H7 (cell line): Measurements from ENCODE around the gene DCC. TPM values are rescaled to one million over a fixed set of nuclear protein-coding genes. Genes with fewer than 3 reads are reported as not detected.
A peak's percentile ranks its signal among the peaks of the same experiment; 100 is the strongest.

Experiments
- DNase-seq: peaks from one replicate; pipeline ENCODE4 v3.0.0; 2012
- H3K27me3 ChIP-seq: 2 replicates; pipeline ENCODE4 v1.6.0; 2011; ENCODE audit warnings: mild to moderate bottlenecking, low read length; ENCODE audit not compliant: control insufficient read depth, insufficient read depth
- H3K36me3 ChIP-seq: replicated peaks from 2 replicates; pipeline ENCODE4 v1.5.1; 2011; ENCODE audit warnings: low read length; ENCODE audit not compliant: control insufficient read depth, insufficient read depth
- H3K4me3 ChIP-seq: 2 replicates; pipeline ENCODE4 v1.5.1; 2011; ENCODE audit warnings: low read depth, mild to moderate bottlenecking, control low read depth, low read length, moderate library complexity; ENCODE audit not compliant: insufficient read depth
- total RNA-seq: library from RNA; depleted of rRNA; stranded (reverse); fragments of >200 nt; shearing (Covaris generic); gene quantifications from 2 replicates; pipeline ENCODE4 v1.2.3, GENCODE V29; 2014

DCC gene
- total RNA-seq, 1 experiment from 2014 or later, result 1.3 TPM

DNA sequence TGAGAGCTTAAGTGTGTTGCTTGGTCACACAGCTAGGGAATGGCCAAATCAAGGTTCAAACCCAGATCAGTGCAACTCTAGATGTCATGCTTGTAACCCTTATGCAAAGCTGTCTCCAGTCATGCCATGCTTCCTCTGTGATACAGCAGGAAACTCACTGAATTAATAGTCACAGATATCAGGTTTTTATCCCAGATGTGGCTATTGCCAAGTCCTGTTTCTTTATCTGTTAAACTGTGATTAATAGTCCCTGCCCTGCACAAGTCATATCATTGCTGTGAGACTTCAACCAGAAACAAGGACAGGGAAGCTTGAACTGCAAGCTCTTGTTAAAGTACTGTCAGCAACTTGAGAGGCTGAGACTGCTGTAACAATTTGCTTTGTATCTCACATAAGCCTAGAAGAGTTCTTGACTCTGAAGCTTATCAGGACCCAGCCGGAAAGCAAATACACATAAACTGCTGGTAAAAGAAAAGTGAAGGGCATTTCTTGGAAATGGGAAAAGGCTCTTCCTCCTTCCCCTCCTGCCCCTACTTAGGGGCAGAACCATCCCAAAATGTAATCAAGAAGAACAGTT lies 609.0 kb downstream of the DCC start:
- Histone ChIP-seq H3K4me3 (no peak overlapping the region), H3K36me3 (no peaks in the 10 kb centered on the region), H3K27me3 (no peaks in the 10 kb centered on the region)
- DNase-seq, result no peak

DNA sequence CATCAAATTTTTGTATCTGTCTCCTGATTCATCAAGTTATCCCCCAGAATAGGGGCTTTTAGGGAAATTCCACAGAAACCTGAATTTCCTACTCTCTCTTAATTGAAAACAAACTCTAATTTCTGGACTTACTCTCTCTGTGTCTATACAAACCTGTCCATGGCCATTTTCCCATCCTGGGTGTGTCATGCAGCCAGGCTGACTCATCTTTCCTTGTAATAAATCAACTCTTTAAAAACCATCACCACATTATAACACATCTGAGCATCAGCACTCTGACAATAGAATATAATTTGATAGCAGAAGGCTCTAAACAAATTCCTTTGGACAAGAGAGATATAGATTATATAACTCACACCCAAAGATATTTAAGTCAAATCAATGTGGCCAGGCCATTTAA lies 610.2 kb downstream of the DCC start:
- Histone ChIP-seq H3K36me3 (no peaks in the 10 kb centered on the region), H3K4me3 (no peak overlapping the region), H3K27me3 (no peaks in the 10 kb centered on the region)
- DNase-seq, result no peak

DNA sequence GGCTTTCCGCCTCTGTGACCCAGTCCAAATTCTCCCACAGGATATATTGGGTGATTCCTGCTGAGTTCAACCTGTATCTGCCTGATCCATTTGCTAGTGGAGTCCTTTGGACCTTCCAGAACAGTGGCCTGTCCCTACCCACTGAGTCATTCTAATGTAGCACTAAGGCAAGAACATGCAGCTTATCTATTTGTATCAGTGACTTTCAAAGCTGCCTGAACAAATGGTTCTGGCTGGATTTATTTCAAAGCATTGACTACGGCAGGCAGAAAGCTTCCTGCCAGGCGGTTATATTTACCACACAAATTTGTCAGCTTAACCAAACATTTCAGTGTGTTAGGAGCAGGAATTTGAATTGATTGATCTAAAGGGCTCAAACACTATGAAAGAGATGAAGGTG lies 613.4 kb downstream of the DCC start:
- no peaks in the 10 kb centered on the region for H3K27me3 ChIP-seq
- no peak for DNase-seq
- H3K4me3 ChIP-seq, result no peak overlapping the region
- H3K36me3 ChIP-seq, result no peaks in the 10 kb centered on the region

DNA sequence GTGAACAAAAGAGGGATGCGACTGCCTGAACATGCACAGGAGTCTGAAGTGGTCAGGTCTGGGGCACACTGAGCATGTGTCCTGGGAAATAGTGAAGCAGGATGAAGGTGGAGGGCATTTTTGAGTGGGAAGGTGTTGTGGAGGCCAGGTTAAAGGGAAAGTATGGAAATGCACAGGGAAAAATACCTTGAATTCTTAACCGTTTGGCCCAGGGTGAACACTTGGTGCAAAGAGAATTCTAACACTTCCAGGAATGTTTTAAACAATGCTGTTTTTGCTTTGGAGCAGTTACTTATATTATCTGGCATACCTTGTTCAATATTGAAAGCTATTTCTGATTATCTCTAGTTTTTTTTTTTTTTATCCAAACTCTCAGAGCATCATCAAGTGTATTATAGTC lies 623.5 kb downstream of the DCC start:
- Histone ChIP-seq H3K36me3 (no peaks in the 10 kb centered on the region), H3K4me3 (no peak overlapping the region), H3K27me3 (no peaks in the 10 kb centered on the region)
- no peak for DNase-seq

DNA sequence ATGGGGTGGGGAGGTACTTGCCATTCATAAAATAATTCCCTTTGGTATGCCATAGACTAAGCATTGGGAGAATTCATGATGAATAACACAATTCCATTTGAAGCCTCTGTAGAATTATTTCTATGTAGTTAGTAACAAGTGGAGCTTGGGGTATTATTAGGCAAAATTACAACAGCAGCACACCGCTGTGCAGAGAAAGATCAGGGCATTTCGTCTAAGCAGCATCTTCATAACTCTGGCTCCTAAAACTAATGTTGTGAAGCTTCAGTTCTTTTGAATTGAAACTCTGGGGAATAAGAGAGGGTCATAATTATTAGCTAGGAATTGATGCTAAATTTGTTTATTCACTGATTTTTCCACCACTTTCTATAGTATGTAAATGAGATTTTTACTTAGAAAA lies 630.7 kb downstream of the DCC start:
- H3K27me3 ChIP-seq, result no peaks in the 10 kb centered on the region
- no peaks in the 10 kb centered on the region for H3K36me3 ChIP-seq
- no peak overlapping the region for H3K4me3 ChIP-seq
- DNase-seq, result no peak

DNA sequence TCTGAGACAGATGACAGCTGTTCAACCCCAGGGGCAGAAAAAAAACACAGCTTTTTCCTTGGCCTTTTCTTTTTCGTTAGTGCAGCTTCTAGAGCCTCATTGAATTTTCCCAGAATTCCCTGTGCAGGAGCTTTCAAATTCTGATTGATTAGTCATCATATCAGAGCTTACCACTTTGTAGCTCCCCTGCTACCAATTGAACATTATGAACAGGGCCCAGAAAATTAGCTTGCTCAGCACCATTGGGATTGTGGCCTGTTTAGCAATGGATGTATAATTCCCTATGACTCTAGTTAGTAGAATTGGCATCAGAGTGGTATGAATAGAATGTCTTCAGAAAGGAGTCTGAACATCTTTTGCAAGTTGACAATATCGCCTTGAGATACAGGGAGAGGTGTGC lies 631.1 kb downstream of the DCC start:
- no peaks in the 10 kb centered on the region for H3K36me3 ChIP-seq
- H3K27me3 ChIP-seq, result no peaks in the 10 kb centered on the region
- no peak overlapping the region for H3K4me3 ChIP-seq
- no peak for DNase-seq

DNA sequence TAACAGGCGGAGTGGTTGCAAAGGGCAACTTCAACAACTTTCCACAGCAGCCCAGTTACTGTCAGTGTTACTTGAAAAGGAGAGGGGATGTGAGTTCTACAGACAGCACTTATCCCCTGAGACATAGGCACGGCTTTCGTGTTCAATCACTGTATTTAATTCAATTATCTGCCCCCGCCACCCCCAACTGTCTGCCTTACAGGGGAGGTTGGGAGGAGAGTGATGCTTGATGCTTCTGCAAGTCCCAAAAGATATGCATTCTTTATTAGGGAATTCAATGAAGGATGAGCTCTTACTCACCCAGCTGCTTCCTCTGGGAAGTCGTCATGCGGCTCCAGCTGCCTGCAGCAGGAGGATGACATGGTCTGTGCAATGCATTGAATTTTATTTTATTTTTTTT lies 639.9 kb downstream of the DCC start:
- no peak for DNase-seq
- H3K36me3 ChIP-seq, result no peaks in the 10 kb centered on the region
- H3K27me3 ChIP-seq, result no peaks in the 10 kb centered on the region
- no peak overlapping the region for H3K4me3 ChIP-seq

DNA sequence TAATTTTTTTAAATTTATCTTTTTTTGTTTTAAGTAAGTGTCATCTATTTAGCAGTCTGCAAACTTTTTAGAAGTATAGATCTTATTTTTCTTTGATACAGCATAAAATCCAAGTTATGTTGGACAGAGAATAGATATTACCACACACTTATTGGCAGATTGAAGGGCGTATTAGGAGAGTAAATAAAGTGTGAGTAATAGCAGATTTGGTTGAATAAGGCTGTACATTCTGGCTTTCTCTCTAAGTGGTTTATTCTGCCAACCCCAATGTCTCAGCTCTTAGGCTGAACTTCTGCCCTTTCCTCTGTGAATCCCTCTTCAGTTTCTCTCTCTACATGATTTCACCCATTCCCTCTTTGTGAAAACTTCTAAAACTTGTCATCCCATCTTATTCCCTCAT lies 651.2 kb downstream of the DCC start:
- Histone ChIP-seq H3K4me3 (no peak overlapping the region), H3K27me3 (no peaks in the 10 kb centered on the region), H3K36me3 (no peaks in the 10 kb centered on the region)
- no peak for DNase-seq

DNA sequence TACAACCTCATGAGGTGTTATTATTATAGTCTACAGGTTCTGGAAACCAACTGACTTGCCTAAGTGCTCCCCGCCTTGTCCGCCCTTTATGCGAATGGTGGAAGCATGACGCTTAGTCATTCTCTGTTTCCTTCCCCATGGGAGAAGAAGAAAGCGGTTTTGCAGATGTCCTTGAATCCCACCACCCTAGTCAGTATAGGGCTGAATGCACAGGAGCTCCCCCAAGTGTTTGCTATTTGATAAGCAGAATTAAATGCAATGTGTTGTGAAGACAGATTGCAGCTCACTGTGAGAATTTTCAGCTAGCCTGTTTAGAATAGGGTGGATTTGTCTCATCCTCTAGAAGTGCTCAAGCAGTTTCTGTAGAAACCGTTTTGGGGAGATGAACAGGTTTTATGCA lies 652.0 kb downstream of the DCC start:
- Histone ChIP-seq H3K27me3 (no peaks in the 10 kb centered on the region), H3K36me3 (no peaks in the 10 kb centered on the region), H3K4me3 (no peak overlapping the region)
- peak; percentile 8 for DNase-seq

DNA sequence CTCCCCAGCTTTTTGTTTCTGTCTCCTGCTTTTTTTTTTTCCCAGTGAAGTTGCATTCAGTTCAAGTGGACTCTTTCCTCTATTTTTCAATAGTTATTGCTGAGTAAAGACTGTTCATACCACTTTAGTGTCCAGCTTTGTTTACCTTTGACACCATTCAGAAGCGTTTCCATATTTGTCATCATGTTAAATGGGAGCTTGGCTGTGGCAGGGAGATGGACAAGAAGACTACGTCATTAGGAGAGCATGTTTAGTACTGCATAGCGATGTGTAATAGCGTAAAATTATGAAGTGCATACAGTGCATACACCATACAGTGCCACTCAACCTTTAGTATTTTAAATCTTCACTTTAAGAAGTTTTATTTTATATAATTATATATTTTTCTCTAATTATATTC lies 655.9 kb downstream of the DCC start:
- H3K36me3 ChIP-seq, result no peaks in the 10 kb centered on the region
- H3K4me3 ChIP-seq, result no peak overlapping the region
- no peaks in the 10 kb centered on the region for H3K27me3 ChIP-seq
- no peak for DNase-seq

DNA sequence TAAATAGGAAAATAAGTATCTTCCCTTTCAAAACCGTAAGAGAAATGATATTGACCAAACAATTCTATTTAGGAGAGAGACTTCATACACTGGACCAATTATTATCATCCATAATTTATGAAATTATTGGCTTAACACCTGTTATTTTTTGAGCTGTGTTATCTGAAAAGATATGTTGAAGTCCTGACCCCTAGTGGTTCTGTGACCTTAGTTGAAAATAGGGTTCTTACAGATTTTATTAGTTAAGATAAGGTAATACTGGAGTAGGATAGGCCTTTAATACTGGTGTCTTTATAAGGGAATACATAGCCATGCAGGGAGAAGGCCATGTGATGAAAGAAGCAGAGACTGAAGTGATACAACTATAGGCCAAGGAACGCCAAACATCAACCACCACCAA lies 659.6 kb downstream of the DCC start:
- no peaks in the 10 kb centered on the region for H3K27me3 ChIP-seq
- DNase-seq, result no peak
- no peaks in the 10 kb centered on the region for H3K36me3 ChIP-seq

DNA sequence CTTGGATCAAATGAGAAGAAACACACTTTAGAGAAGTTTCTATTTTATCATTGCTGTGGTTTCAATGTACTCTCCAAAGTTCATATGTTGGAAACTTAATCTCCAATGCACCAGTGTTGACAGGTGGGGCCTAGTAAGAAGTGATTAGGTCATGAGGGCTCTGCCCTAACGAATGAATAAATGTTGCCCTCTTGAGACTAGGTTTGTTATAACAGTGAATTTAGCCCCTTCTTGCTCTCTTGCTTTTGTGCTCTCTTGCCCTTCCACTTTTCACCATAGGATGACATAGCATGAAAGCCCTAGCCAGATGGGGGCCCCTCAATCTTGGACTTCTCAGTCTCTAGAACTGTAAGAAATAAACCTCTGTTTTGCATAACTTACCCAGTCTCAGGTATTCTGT lies 664.8 kb downstream of the DCC start:
- Histone ChIP-seq H3K27me3 (no peaks in the 10 kb centered on the region), H3K36me3 (no peaks in the 10 kb centered on the region), H3K4me3 (no peak overlapping the region)
- peak; percentile 1 for DNase-seq

More for the DNA sequence above, 659.6 kb downstream of the DCC start:
- no peak overlapping the region for H3K4me3 ChIP-seq

DNA sequence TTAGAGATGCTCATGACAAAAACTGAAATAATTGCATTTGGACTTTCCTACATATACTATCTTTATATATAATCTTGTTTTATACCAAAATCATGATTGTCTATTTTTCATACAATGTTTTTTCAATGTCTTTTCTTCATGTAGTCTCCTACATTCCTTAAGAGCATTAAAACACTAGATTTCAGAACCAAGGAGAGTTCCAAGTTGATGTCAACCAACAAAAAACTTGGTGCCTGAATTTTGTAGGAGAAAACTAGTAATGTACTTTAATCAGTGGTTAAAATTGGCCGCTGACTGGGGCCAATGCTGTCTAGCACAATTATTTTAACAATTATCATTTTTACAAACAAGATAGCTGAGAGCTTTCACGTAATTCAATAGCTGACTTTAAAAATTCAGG lies 678.8 kb downstream of the DCC start:
- H3K36me3 ChIP-seq, result no peaks in the 10 kb centered on the region
- DNase-seq, result no peak
- H3K27me3 ChIP-seq, result no peaks in the 10 kb centered on the region
- no peak overlapping the region for H3K4me3 ChIP-seq

DNA sequence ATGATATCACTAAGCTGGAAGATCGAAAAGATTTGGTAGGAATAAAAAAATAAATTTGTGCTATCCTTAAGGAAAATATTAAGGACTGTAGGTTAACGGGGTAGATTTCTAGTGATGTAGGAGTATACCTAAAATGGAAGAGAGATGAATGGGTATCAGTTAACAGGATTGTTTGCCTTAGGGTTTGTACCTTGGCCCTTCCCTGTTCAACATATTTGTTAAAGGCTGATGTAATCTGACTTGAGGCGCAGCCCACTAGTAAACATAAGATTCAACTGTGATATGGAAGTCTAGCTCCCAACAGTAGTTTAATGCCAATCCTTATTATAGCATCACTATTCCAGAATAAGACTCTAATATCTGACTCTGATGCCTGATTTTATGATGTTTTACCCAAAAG lies 685.2 kb downstream of the DCC start:
- Histone ChIP-seq H3K4me3 (no peak overlapping the region), H3K36me3 (no peaks in the 10 kb centered on the region)
- no peak for DNase-seq

DNA sequence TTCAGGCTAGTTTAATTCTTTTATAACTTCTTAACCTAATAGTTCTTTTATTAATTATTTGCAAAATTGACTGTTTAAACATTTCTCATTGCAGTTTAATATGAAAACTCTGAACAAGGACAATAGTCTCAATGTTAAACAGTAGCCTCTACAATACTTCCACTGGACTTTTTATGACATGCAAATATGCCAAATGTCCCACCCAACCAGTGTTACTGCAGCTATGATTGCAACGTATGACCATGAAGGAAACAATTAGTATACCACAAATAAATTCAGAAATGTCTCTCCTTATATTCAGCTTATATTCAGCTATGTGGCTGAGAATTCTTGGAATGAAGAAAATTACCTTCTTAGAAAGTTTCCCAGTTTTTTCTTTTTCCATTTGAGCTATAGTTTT lies 688.6 kb downstream of the DCC start:
- Histone ChIP-seq H3K27me3 (no peaks in the 10 kb centered on the region), H3K4me3 (no peak overlapping the region), H3K36me3 (no peaks in the 10 kb centered on the region)
- no peak for DNase-seq

More for the DNA sequence above, 685.2 kb downstream of the DCC start:
- H3K27me3 ChIP-seq, result no peaks in the 10 kb centered on the region

DNA sequence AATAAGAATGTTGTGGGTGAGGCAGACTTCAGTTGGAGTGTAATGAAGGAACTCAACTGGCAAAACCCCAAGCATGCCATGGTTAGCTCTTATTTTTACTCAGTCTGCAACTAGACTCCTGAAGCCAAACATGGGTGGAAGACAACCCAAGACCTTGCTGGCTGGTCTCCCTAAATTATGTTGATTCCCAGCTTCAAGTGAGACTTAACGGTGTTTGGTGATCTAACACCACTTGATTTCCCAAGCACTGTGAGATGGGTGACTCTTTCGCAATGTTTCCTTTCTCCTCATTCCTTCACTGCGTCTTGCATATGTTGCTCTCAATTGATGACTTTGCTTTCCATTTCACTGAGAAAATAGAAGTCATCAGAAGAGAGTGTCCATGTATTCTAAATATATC lies 693.1 kb downstream of the DCC start:
- no peaks in the 10 kb centered on the region for H3K36me3 ChIP-seq
- no peak for DNase-seq
- H3K4me3 ChIP-seq, result no peak overlapping the region
- H3K27me3 ChIP-seq, result no peaks in the 10 kb centered on the region
